CD4-positive, alpha-beta T cell treated with Interleukin-17A for 4 hours (primary cell): ENCODE data around the gene FAM200A.
"Not testable (repeated sequence)": the region's sequence is repeated elsewhere in the genome, so short reads cannot be mapped to it uniquely, and the experiment has no call there.

Source experiments
- DNase-seq: peaks from one replicate; pipeline ENCODE4 v3.0.0-alpha.2; 2020; ENCODE audit warnings: mixed read lengths

Gene FAM200A

GRCh38 chr7:99551767-99552463 lies at the start of gene FAM200A:
Gene FAM200A (minus strand): TSS chr7:99552114. CDS start chr7:99548407, 3,707 bp downstream.
- peak; percentile 91 for DNase-seq

- DNase-seq = no peak
Observed at GRCh38 chr7:99599836-99600235, 47.9 kb upstream of the FAM200A start.

GRCh38 chr7:99597762-99598501 lies 46.0 kb upstream of the FAM200A start, which contains the start of gene TMEM225B:
Gene TMEM225B (plus strand): TSS chr7:99598267. CDS start chr7:99604389, 6,122 bp downstream.
- DNase-seq = no peak

GRCh38 chr7:99596408-99596955 lies 44.6 kb upstream of the FAM200A start:
- no peak for DNase-seq

- no peak for DNase-seq
Observed at GRCh38 chr7:99594948-99595745, 43.2 kb upstream of the FAM200A start.

- no peak for DNase-seq
Observed at GRCh38 chr7:99588868-99589267, 37.0 kb upstream of the FAM200A start.

- DNase-seq = not testable (repeated sequence)
Observed at GRCh38 chr7:99580778-99581332, 28.9 kb upstream of the FAM200A start.

- DNase-seq = peak; percentile 80
Observed at GRCh38 chr7:99579956-99580777, 28.3 kb upstream of the FAM200A start.

GRCh38 chr7:99579281-99579955 lies 27.5 kb upstream of the FAM200A start:
- no peak for DNase-seq

GRCh38 chr7:99576251-99576650 lies 24.3 kb upstream of the FAM200A start:
- no peak for DNase-seq

- DNase-seq = no peak
Observed at GRCh38 chr7:99573257-99573656, 21.3 kb upstream of the FAM200A start.

- DNase-seq = no peak
Observed at GRCh38 chr7:99571768-99572167, 19.9 kb upstream of the FAM200A start.

- DNase-seq = not testable (repeated sequence)
Observed at GRCh38 chr7:99568770-99569169, 16.9 kb upstream of the FAM200A start.

- no peak for DNase-seq
Observed at GRCh38 chr7:99563650-99564049, 11.7 kb upstream of the FAM200A start.

GRCh38 chr7:99562832-99563231 lies 10.9 kb upstream of the FAM200A start:
- DNase-seq = peak; percentile 53

- no peak for DNase-seq
Observed at GRCh38 chr7:99562114-99562784, 10.3 kb upstream of the FAM200A start.

GRCh38 chr7:99561737-99562051 lies 9.8 kb upstream of the FAM200A start:
- no peak for DNase-seq

GRCh38 chr7:99560834-99561736 lies 9.2 kb upstream of the FAM200A start:
- DNase-seq = no peak

- no peak for DNase-seq
Observed at GRCh38 chr7:99559175-99559915, 7.4 kb upstream of the FAM200A start.
